Activated CD8-positive, alpha-beta T cell treated with anti-CD3 and anti-CD28 coated beads for 36 hours (primary cell): Measurements from ENCODE around the gene GRM1. TPM values are rescaled to one million over a fixed set of nuclear protein-coding genes. Genes with fewer than 3 reads are reported as not detected.

Experiments
- ATAC-seq: fragments of 200-7000 bp; cut with Tn5 transposase; one replicate; pipeline ENCODE4 v1.10.0; 2021; ENCODE audit warnings: mild to moderate bottlenecking, moderate library complexity
- CTCF ChIA-PET: fragments of 350-600 bp; sonication (Branson Sonifier 250); formaldehyde crosslinking; loops from one replicate; lab custom pipeline; 2021; ENCODE audit warnings: antibody characterized with exemption; lab: Charles Lee
- POLR2A ChIA-PET: fragments of 350-600 bp; sonication (Branson Sonifier 250); formaldehyde crosslinking; loops from one replicate; lab custom pipeline; 2021; ENCODE audit warnings: antibody characterized with exemption; lab: Charles Lee
- DNase-seq: peaks from one replicate; pipeline ENCODE4 v3.0.0-alpha.2; 2020
- H3K27ac Mint-ChIP-seq: one replicate; pipeline ENCODE4 v1.8.0; 2021; ENCODE audit warnings: mild to moderate bottlenecking, mixed read lengths
- H3K27me3 Mint-ChIP-seq: one replicate; pipeline ENCODE4 v1.8.0; 2021; ENCODE audit warnings: mixed read lengths
- H3K36me3 Mint-ChIP-seq: one replicate; pipeline ENCODE4 v1.8.0; 2021; ENCODE audit warnings: low read depth, mixed read lengths
- H3K4me1 Mint-ChIP-seq: one replicate; pipeline ENCODE4 v1.8.0; 2021; ENCODE audit warnings: low read depth, mixed read lengths
- H3K4me3 Mint-ChIP-seq: one replicate; pipeline ENCODE4 v1.8.0; 2021; ENCODE audit warnings: mild to moderate bottlenecking, moderate library complexity, mixed read lengths
- H3K9me3 Mint-ChIP-seq: one replicate; pipeline ENCODE4 v1.8.0; 2021; ENCODE audit warnings: mixed read lengths
- CTCF ChIP-seq: fragments of 200-600 bp; IDR thresholded peaks from one replicate; pipeline ENCODE4 v1.8.0; 2022; ENCODE audit warnings: antibody characterized with exemption, mild to moderate bottlenecking
- intact Hi-C: fragments of 100-400 bp; cut with micrococcal nuclease; formaldehyde crosslinking; loops from one replicate; pipeline ENCODE4 v1.10.0; 2022
- total RNA-seq, 2 experiments: library from RNA; stranded (reverse); gene quantifications; one replicate each; pipeline ENCODE4 v1.2.3, GENCODE V29; 2021

Gene GRM1
- total RNA-seq, 2 experiments from 2014 or later: not detected

- DNase-seq: no peak
- Mint-ChIP-seq H3K27ac (no peak overlapping the region), H3K36me3 (no peaks in the 10 kb centered on the region), H3K27me3 (peaks cover 1% of the 10 kb centered on the region), H3K4me3 (no peak overlapping the region), H3K4me1 (no peaks in the 10 kb centered on the region), H3K9me3 (peaks cover 4% of the 10 kb centered on the region)
- ChIA-PET CTCF (no interaction called here), POLR2A (no interaction called here)
- intact Hi-C loops: no loop called here
- ATAC-seq: no peak
- no peak for TF ChIP-seq CTCF
Observed at GRCh38 chr6:146169872-146170271, 141.0 kb downstream of the GRM1 start.

- Mint-ChIP-seq H3K4me3 (no peak overlapping the region), H3K4me1 (no peaks in the 10 kb centered on the region), H3K36me3 (no peaks in the 10 kb centered on the region), H3K27me3 (peaks cover 3% of the 10 kb centered on the region), H3K9me3 (no peaks in the 10 kb centered on the region), H3K27ac (no peak overlapping the region)
- intact Hi-C loops: no loop called here
- ChIA-PET POLR2A (no interaction called here), CTCF (no interaction called here)
- no peak for TF ChIP-seq CTCF
- no peak for ATAC-seq
- no peak for DNase-seq
Observed at GRCh38 chr6:146177785-146178184, 148.9 kb downstream of the GRM1 start.

GRCh38 chr6:146183831-146184230 is 155.0 kb downstream of the GRM1 start:
- Mint-ChIP-seq H3K4me3 (no peak overlapping the region), H3K27me3 (peaks cover 2% of the 10 kb centered on the region), H3K4me1 (no peaks in the 10 kb centered on the region), H3K9me3 (no peaks in the 10 kb centered on the region), H3K36me3 (no peaks in the 10 kb centered on the region), H3K27ac (no peak overlapping the region)
- ChIA-PET CTCF (no interaction called here), POLR2A (no interaction called here)
- no peak for TF ChIP-seq CTCF
- no peak for DNase-seq
- no peak for ATAC-seq
- intact Hi-C loops: no loop called here

GRCh38 chr6:146184701-146185100 is 155.8 kb downstream of the GRM1 start:
- no peak for TF ChIP-seq CTCF
- ChIA-PET POLR2A (no interaction called here), CTCF (no interaction called here)
- DNase-seq: no peak
- H3K4me3 Mint-ChIP-seq: no peak overlapping the region
- H3K4me1 Mint-ChIP-seq: no peaks in the 10 kb centered on the region
- no peak for ATAC-seq
- H3K27ac Mint-ChIP-seq: no peak overlapping the region
- H3K36me3 Mint-ChIP-seq: no peaks in the 10 kb centered on the region
- H3K9me3 Mint-ChIP-seq: no peaks in the 10 kb centered on the region
- peaks cover 2% of the 10 kb centered on the region for H3K27me3 Mint-ChIP-seq
- intact Hi-C loops: no loop called here

- CTCF ChIA-PET: no interaction called here
- no peak for ATAC-seq
Observed at GRCh38 chr6:146189131-146189530, 160.3 kb downstream of the GRM1 start.

More at GRCh38 chr6:146189131-146189530, 160.3 kb downstream of the GRM1 start:
- no peaks in the 10 kb centered on the region for H3K9me3 Mint-ChIP-seq
- H3K4me1 Mint-ChIP-seq: no peaks in the 10 kb centered on the region
- POLR2A ChIA-PET: no interaction called here
- peaks cover 4% of the 10 kb centered on the region for H3K27me3 Mint-ChIP-seq
- no peak for DNase-seq
- intact Hi-C loops: no loop called here
- no peak overlapping the region for H3K4me3 Mint-ChIP-seq
- H3K27ac Mint-ChIP-seq: no peak overlapping the region
- TF ChIP-seq CTCF: no peak
- no peaks in the 10 kb centered on the region for H3K36me3 Mint-ChIP-seq
